MV-4-11 (cell line): ENCODE data around the gene ELOVL4.

ENCODE experiments used
- DNase-seq: peaks from one replicate; lab custom pipeline; 2025; lab: John Stamatoyannopoulos, UW

The ELOVL4 gene

DNA sequence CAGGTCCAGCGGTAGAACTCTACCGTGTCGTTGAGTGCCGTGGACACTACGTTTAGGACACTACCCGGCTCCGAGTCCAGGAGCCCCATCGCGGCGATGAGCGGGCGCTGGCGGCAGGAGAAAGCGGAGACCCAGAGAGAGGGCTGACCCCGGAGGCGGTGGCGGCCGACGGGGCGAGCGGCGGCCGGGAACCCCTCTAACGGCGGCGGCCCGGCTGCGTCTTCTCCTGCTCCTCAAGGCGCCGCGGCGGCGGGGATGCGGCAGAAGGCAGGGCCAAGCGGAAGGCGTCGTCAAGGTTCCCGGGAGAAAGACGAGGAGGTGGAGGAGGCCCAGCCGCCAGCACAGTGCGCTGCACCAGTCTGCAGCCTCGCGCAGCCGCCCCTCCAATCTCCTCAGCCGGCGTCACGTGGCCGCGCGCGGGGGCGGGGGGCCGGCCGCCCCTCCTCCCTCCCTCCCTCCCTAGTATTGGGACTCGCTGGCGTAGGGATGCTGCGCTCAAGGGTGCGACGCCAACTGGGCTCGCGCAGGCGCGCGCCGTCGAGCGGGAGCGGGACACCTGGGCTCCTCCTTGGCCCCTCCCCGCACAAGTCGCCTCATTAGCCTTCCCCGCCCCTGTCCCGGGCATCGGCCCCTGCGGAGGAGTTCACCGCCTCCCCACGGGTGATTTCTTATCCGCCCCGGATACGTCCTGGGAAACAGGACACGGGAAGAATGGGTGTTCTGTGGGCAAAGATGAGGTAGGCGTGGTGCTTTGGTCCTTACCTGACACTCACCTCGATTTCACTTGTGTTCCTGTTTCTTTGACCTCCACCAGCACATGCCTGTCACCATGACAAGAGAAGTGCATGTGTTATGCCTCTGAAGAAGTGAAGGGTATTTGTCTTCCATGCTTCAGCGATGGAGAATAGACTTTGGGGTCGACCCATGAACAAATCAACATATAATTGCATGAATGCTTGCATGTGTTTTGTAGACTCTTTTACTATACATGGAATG is at the start of gene ELOVL4:
Gene ELOVL4 (minus strand): TSS at position 363 of the 996 bp plus-strand sequence. CDS start 274 bp downstream, at position 89.
- no peak for DNase-seq

DNA sequence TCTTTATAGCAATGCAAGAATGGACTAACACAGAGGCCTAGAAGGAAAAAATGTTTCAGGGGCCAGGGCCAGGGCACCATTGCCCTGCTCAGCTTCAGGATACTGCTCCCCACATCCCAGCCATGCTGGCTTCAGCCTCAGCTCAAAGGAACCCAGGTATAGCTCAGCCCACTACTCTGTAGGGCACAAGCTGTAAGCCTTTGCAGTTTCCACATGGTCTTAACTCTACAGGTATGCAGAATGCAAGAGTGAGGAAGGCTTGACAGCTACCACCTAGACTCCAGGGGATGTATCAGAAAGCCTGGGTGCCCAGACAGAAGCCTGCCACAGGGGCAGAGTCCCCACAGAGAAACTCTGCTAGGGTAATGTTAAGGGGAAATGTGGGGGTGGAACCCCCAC is 46.6 kb upstream of the ELOVL4 start:
- no peak for DNase-seq

DNA sequence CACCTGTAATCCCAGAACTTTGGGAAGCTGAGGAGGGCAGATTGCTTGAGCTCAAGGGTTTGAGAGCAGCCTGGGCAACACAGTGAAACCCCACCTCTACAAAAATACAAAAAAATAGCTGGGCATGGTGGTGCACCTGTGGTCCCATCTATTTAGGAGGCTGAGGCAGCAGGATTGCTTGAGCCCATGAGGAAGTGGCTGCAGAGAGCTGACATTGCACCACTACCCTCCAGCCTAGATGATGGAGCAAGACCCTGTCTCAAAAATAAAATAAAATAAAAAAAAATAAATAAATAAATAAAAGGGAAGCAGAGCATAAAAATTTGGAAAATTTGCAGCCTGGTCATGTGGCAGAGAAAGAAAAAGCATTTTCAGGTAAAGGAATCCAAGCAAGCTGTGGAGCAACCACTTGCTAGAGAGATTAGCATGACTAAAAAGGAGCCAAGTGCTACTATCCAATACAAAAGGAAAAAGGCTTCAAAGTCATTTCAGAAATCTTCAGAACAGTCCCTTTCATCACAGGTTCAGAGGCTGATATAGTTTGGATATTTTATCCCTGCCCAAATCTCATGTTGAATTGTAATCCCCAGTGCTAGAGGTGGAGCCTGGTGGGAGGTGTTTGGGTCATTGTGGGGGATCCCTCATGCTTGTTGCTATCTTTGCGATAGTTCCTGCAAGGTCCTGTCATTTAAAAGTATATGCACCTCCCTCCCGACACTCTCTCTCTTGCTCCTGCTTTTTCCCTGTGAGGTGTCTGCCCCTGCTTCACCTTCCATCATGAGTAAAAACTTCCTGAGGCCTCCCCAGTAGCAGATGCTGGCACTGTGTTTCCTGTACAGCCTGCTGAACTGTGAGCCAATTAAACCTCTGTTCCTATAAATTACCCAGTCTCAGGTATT is 45.9 kb upstream of the ELOVL4 start:
- DNase-seq, result no peak

DNA sequence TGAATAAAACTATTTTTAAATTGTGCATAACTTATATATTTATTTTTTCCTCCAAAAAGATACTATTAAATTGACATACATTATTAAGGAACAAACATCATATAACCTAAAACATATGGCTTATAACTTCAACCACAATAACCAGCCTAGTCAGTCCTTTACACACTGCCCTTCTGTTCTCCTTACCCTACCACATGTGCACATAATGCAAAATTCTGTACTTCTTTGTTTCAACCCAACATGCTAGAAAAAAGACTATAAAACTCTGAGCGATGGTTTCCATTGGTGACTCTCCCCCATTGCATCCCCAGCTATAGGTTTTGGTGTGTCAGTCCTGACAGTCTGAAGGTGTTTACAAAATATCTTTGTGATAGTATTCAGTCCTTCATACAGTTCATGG is 42.3 kb upstream of the ELOVL4 start:
- DNase-seq, result no peak

DNA sequence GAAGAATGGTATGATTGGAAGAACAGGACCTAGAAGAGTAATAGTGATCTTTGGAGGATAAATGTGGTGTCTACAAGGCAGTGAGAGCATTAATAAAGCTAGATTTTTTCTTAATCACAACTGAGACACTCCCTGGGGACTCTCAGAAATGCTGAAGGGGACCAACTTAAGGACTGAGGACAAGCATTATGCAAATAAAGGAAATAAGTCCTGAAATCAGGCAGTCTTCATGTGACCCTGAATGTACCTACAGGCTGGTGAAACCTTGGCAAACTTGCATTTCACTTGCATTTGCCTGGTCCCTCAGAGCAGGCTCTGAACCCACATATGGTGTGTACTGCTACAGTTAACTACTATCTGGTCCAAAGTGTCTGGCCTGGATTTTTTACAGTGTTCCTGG is 37.8 kb upstream of the ELOVL4 start:
- DNase-seq, result no peak

DNA sequence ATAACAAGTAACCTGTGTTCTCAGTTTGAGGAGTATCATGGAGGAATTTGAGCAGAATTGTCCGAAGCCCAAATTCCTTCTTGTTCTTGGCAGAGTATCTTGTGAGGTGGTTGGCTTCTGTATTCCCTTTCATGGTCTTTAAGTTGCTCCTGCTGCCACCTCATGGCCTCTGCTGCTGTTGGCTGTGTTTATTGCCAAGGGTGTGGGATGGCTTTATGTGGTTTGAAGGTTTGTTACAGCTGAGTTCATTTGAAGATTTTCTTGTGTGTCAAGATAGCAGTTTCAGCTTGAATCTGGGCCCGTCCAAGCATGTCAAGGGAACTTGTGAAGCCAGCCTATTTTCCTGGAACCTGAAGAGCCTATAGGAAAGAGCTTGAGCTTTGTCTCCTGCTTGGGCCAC is 36.9 kb upstream of the ELOVL4 start:
- DNase-seq, result no peak

DNA sequence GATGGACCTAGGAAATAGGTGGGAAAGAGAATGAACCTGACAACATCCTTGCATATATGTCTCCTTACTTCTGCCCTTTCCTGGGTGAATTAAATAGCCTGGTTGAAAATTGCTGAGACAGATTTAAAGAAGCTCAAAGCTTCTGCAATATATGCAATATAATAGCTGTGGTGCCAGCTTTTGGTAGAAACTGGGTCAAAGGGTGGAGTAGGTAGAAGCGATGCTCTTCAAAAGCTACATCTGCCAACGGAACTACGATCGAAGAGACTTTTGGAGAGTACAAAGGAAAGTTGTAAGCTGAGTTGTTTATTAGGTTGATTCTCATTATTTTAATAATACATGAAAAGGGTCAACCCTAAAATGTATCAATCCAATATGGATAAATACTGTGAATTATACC is 34.3 kb upstream of the ELOVL4 start:
- no peak for DNase-seq

DNA sequence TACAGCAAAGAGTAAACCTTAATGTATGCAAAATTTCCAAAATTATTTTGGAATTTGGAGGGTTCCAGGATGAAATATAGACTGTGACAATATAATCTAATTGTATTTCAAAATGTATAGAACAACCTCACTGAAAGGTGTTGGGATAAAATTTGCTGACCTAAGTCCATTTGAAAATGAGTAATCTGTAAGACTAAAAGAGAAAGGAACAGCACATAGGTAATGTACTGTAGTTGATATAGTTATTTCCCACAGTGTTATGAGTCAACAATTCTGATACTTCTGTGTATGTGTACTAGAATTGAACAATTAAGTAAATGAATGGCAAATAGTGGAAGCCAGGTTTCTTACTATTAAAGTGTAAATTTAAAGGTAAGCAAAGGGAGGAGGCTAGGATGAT is 23.8 kb upstream of the ELOVL4 start:
- DNase-seq, result no peak

DNA sequence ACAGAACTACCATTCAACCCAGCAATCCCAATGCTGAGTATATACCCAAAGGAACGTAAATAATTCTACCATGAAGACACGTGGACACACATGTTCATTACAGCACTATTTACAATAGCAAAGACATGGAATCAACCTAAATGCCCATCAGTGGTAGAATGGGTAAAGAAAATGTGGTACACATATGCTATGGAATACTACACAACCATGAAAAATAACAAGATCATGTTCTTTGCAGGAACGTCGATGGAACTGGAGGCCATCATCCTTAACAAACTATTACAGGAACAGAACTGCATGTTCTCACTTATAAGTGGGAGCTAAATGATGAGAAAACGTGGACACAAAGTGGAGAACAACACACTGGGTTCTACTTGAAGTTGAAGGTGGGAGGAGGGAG is 22.4 kb upstream of the ELOVL4 start:
- DNase-seq, result no peak

DNA sequence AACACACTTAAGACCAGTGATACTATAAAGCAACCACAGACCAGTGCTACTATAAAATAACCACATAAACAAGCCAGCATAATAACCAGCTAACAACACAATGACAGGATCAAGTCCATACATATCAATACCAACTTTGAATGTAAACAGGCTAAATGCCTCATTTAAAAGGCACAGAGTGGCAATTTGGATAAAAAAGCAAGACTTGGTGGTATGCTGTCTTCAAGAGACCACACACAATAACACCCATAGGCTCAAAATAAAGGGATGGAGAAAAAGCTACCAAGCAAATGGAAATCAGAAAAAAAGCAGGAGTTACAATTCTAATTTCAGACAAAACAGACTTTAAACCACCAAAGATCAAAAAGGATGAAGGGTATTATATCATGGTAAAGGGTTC is 19.8 kb upstream of the ELOVL4 start:
- DNase-seq, result no peak

DNA sequence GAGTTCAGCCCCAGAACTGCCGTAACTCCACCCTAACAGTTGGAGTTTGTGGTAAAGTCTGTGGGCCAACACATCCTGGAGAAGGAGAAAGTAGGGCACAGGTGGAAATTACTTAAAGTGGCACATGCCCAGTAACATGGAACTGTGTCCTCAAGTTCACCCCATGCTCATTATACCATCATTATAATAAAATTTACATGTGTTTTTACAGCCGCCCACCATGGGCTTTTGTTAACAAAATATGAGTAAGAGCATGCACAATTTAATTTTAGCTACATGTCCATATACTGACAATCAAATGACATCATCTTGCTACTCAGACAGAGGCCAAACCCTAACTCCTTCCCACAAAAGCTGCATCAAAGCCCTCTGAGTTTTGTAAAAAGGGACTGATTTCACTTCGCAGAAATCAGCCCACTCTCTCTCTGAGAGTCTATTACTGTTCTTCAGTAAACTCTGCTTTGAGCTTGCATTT is 17.3 kb upstream of the ELOVL4 start:
- DNase-seq, result no peak

DNA sequence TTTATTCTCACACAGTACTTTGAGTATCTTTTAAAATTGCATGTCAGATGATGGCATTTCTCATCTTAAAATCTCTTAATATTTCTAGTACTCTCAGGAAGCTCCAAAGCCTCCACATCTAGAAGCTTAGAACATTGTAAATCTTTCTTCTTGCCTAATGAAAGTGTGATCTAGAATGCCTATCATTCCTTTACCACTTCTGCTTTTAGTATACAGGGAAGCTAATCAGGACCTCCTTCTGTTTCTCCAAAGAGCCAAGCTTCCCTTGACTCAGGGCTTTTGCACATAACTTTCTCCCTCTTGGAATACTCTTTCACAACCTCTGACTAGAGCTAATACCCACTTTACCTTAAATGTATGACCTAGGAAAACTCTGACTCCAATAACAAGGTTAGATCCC is 7.5 kb upstream of the ELOVL4 start:
- DNase-seq, result peak; percentile 39

DNA sequence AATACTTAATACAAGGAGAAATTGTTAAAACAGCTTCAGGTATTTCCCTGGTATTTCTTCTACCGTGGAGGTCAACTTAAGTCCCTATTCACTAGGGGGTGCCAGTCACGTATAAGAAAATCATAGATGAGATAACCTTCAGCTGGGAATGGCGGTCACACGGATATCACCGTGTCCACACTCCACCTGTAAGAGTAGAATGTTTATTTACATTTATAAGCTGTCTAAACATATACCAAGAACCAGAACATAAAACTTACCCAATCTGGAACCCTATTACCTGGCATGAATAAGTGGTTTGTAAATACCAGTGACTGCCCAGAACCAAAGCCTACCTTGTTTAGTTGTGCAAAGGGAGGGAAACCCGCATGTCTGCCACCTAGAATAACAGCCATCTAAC is 1.9 kb upstream of the ELOVL4 start:
- peak; percentile 42 for DNase-seq

DNA sequence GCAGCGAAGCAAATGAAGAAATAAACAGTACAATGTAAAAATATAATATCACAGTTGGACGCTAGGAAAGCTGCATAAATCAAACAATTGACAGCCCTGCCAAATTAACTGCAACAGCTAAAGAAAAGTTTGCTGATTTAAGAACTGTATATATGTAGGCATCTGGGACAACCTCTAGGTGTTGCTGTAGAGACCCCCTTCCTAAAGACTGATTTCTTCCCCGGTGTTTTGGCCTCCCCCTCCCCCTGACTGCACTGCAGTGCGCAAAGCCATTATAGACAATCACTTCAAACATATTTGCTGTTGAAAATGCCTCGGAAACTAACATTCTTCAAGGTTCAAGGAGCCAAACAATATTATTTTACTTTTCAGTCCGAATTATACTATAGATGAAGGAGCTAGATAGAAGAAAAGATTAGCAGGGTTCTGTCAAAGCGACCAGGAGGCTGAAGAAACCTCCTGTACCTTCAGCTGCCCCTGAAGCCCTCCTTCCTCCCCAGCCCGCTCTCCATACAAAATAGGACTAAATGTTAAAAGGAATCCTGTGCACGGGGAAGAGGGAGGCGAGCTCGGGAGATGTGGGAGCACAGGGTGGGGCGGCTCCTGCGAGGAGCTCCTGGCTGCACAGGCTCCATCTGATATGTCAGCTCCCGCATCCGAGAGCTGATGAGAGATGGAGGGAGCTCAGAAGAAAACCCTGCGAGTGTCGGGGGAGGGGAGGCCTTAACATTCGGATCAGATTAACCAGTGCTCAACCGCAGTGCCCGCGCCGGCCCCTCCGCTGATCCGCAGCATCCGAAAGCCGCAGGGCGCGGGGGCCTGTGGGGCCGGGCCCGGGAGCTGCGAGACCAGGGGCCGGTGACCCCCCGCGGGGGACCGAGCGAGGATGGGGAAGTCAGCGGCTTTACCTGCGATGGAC is 822 bp downstream of the ELOVL4 start:
- no peak for DNase-seq

DNA sequence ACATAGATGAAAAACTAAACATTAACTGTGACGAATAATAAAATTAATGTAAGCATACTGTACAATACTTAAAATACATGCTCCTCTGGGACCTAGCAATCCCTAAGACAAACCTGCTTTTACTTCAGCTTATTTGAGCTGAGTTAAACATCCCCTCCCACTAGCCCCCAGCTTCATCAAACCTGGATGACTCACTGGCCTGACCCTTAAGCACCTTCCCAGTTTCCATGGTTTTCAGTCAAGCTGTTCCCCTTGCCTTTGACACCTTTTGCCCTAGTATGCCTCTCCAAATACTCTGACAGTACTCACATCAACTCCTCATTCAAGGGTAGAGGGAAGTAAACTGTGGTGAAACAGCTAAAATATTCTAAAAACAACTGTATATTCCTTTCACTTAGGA is 4.2 kb downstream of the ELOVL4 start:
- no peak for DNase-seq

DNA sequence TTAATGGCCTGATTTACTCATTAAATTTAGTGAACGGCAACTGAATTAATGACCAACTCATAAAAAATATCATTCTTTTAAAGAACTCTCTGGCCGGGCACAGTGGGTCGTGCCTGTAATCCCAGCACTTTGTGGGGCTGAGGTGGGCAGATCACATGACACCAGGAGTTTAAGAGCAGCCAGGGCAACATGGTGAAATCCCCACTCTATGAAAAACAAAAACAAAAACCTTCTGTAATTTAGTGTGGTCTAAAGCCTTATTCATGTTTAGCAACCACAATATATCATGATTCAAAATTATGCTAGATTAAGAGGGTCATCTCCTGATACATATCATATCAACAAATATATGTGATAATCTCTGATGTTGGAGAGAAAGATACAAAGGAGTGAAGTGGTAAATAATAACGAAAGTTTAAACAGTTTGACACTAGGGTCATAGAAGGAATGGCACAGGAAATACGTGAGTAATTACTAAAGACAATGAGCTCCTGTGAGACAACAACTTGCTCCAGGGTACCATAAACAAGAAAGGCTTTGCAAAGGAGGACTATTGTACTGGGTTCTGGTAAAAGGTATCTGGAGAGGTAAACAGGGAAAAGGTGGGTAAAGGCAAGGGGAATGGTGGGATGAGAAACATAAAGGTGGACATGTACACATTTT is 5.7 kb downstream of the ELOVL4 start:
- DNase-seq, result no peak

DNA sequence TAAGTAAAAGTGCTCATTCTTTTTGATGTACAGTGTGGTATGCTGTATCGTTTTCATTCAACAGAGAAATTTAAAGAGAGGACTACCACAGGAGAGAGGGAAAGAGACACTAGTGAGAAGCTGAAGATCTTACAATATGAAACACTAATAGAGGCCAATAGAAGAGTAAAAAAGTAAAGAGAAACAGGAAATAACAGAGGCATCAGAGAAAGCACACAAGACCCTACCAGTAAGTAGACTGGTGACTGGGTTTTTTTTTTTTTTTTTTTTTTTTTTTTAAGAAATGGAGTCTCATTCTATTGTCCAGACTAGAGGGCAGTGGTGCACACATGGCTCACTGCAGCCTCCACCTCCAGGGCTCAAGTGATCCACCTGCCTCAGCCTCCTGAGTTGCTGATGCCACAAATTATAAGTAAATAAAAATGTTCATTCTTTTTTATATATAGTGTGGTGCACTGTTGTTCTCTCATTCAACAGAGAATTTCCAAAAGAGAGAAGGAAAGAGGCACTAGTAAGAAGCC is 18.8 kb downstream of the ELOVL4 start:
- no peak for DNase-seq

DNA sequence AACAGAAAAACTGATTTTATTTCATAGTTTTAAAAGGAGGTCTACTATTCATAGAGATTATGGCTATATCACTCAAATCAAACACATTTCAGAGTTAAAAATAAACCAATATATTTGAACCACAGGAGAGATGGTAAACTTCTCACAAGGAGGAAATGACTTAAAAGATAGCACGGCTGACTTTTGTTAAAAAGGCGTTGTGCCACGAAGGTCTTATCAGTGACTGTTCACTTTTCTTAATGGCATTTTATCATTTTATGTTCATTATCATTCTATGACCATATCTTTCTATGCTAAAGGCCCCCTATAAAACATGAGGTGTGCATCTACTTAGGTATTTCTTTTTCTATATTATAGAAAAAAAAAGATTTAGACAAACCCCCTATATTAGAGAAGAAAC is 19.6 kb downstream of the ELOVL4 start:
- no peak for DNase-seq

DNA sequence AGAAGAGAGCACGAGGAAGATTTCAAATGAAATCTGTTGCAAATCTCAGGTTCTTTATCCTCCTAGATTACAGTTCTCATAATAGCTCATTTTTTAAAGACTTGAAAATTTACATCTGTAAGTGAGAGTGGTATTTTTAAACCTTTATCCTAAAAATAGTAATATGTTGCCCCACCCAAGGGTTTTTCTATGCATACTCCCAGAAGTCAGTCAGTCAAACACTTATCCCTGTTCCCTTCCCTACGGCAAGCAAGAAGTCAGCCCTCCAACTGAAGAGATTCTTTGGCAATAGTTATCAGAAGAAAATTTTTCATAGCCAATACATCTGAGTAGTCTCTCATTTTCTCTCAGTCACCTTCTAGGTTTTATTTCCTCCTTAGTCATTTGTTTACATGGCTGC is 24.1 kb downstream of the ELOVL4 start:
- no peak for DNase-seq

DNA sequence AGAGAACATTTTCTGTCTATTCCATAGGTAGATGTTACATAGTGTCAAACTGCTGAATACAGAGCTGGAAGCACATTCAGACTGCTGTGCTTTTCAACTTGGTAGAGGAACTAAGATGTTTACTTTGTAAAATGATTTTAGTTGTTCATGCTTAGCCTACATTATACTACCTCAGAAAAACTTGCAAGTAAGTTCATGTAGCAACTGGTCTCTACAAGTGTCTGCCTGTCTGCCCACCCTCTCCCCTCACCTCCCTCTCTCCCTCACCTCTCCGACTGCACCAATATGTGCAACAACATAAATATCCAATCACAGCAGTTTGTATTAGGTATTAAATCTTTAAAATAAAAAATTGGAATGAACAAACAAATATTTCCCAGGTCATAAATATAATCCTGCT is 25.3 kb downstream of the ELOVL4 start:
- no peak for DNase-seq

DNA sequence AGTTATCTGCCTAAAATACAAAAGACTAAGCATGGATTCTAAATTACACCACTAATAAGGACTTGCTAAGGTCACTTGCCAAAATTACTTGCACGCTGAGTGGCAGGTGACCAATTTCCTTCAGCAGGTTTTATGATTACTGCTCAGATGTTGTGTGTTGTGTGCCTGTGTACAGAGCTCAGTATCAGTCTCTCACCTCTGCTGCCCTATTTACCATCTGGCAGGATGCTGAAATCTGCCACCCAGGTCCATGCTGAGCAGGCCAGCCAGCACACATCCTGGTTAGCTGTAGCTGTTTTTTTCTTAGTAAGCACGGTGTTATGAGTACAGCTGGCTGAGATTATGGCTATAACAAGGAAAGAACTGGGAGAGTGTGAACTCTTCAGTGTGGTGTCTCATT is 34.0 kb downstream of the ELOVL4 start:
- DNase-seq, result no peak
